A549 treated with AZD2906 at 1 μM for 4 hours (cell line): ENCODE results near the gene IMMP1L. TPM values are rescaled to one million over a fixed set of nuclear protein-coding genes. Genes with fewer than 3 reads are reported as not detected.

Experiments
- total RNA-seq: library from RNA; stranded (reverse); fragments of 200-300 nt; extraction: Qiagen RNA extraction; gene quantifications from 5 replicates; pipeline ENCODE4 v1.2.3, GENCODE V29; 2022

IMMP1L gene, protein sequence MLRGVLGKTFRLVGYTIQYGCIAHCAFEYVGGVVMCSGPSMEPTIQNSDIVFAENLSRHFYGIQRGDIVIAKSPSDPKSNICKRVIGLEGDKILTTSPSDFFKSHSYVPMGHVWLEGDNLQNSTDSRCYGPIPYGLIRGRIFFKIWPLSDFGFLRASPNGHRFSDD
- total RNA-seq: 31.9 to 75.7 TPM (median 46.7 TPM) in 5 replicates

DNA sequence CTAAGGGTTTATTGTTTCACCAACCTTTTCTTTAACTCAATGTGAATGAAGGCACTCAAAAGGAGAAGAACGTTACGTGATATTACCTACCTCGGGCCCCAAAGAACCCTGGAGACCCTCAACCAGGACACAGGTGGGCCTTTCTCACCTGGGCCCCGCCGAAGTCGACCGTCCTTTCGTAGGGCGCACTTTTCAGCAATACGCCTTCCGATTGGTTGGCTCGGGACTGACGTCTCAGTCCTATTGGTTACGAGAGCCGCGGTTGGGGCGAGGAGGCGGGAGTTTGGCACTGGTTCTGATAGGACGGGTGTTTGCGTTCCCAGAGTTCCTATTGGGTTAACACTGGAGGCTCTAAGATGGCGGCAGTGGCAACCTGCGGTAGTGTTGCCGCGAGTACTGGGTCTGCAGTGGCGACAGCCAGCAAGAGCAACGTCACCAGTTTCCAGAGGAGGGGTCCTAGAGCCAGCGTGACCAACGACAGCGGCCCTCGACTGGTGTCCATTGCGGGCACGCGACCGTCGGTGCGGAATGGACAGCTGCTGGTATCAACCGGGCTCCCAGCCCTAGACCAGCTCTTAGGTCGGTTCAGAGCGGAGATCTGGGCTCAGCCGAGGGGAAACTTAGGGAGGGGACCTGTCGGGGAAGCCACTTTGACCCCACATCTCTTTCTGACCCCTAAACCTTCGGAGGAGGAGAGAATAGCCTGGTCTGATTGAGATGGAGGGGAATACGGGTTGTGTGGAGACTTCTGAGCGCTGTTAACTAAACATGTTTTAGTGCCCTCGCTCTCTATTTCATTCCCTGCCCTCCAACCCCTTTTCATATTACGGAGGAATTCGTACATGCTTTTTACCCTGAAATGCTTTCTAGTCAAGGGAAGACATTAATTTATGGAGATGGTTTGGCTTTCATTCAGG is at the start of gene IMMP1L, which contains the start of gene ELP4:
Gene IMMP1L (minus strand): TSS at position 194 of the 917 bp plus-strand sequence. CDS start 46,346 bp downstream, outside the sequence.
Gene ELP4 (plus strand): TSS at position 339 of the 917 bp plus-strand sequence. CDS start 18 bp downstream, at position 357.

Other genes starting within 250 kb of the IMMP1L start
- 0.35 to 0.91 TPM (median 0.44 TPM) in 5 replicates for gene DCDC1, start 139.9 kb downstream of the IMMP1L start, total RNA-seq
- gene DNAJC24, start 139.8 kb downstream of the IMMP1L start, total RNA-seq: 8.3 to 10.8 TPM (median 8.9 TPM) in 5 replicates
- 6.3 to 9.3 TPM (median 7.8 TPM) in 5 replicates for gene ELP4, start 145 bp upstream of the IMMP1L start, total RNA-seq